ENCODE data around the gene NEK6.

GRCh38 chr9:124296094-124296493 is 38.3 kb downstream of the NEK6 start:
- TF ChIP-seq POLR2A (IDR thresholded peaks at IDR 0.05; ENCODE audit: extremely low read depth, insufficient read length) (no peak), CTCF (IDR thresholded peaks at IDR 0.05; ENCODE audit: low read depth, low read length) (no peak), MAX (IDR thresholded peaks at IDR 0.05; ENCODE audit: low read depth, low read length) (no peak), MYC (IDR thresholded peaks at IDR 0.05; ENCODE audit: low read depth, low read length) (no peak)

Data from NB4 (cell line).